Activated CD8-positive, alpha-beta memory T cell treated with anti-CD3 and anti-CD28 coated beads, Interleukin-2, amount 50 U/mL, for 48 hours (primary cell): Measurements from ENCODE around the gene SPRYD4.
"Not testable (repeated sequence)": the region's sequence is repeated elsewhere in the genome, so short reads cannot be mapped to it uniquely, and the experiment has no call there.

ENCODE experiments used
- DNase-seq: peaks from one replicate; pipeline ENCODE4 v3.0.0-alpha.2; 2020

SPRYD4 gene

DNA sequence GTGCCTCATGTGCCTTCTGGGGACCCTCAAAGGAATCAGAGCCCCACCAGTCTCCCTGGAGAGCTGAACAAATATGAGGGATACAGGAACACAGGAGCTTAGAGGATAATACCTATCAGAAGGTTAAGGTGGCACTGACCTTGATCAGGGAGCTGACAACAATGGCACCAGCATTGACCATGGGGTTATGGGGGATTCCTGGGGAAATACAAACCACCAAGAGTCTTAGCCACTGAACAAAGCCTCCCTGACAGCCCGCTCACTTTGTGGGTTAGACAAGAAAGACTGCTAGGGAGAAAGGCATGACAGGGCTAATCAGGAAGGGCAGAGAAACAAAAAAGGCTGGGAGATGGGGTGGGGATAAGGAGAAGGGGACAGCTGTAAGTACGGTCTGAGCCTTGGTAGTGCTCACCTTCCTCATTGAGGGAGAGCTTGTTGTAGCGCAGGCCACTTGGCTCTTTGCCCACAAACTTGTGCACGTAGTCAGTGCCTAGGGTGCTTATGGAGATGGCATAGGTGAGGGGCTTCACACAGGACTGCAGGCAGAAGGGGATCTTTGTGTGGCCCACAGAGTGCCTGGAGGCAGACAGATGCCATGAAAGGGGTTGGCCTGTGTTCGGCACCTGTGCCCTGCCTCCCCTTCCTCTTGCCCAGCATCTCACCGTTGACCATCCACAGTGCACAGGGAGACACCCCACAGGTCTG lies 9.3 kb downstream of the SPRYD4 start:
- no peak for DNase-seq

- DNase-seq, result no peak
Measured at GRCh38 chr12:56479625-56480024, 11.2 kb downstream of the SPRYD4 start.

DNA sequence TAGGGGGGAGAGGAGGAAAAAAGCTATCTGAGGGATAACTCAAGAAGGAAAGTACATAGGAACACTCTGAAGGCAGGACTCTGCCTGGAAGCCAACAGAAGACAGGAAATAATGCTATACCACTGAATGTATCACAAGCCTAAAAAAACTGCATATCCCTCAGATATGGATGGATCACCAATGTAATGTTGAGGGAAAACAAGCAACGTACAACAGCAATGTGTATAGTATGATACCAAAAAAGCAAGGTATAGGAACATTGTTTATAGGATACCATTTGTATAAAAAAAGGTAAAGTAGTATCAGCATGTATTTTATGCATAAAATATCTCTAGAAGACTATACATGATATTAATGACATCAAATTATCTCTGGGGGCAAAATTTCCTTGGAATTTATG lies 16.2 kb downstream of the SPRYD4 start:
- DNase-seq, result no peak

DNA sequence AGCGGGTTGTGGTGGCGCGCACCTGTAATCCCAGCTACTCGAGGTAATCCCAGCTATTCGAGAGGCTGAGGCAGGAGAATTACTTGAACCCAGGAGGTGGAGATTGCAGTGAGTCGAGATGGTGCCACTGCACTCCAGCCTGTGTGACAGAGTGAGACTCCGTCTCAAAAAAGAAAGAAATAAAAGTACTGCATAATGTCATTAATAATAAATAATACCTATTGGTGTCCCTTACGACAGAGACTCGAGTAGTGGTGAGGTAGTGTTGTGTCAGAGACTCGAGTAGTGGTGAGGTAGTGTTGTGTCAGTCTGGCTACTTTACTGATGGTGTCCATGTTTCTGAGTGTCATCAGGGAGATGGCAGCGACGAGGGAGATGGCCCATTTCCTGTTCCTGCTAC lies 18.3 kb downstream of the SPRYD4 start:
- DNase-seq, result no peak

DNA sequence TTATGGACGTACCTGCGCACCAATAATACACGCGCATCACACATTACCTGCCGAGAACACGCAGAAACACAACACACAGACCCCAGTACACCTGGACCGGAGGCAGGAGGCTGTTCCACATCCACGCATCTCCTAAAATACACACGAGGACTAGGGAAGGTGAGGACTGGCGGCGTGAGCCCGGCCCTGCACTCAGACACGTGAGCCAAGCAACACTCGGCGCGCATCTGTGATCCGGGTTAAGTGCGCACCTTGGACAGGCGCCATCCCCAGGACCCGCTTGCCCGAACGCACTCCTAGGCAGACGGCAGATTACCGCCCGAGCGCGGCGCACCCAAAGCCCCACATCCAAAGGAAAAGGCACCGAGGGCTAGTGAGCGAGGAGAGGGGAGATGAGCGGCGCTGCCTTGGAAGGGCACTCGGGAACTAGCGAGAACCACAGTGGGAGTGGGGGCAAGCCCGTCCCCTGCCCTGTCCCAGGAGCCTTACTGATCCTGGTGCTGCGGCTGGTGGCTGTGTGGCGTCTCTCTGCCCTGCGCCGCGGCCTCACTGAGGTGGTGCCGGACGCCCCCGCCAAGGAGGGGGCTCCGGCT lies 19.2 kb downstream of the SPRYD4 start:
- DNase-seq, result peak; percentile 67

DNA sequence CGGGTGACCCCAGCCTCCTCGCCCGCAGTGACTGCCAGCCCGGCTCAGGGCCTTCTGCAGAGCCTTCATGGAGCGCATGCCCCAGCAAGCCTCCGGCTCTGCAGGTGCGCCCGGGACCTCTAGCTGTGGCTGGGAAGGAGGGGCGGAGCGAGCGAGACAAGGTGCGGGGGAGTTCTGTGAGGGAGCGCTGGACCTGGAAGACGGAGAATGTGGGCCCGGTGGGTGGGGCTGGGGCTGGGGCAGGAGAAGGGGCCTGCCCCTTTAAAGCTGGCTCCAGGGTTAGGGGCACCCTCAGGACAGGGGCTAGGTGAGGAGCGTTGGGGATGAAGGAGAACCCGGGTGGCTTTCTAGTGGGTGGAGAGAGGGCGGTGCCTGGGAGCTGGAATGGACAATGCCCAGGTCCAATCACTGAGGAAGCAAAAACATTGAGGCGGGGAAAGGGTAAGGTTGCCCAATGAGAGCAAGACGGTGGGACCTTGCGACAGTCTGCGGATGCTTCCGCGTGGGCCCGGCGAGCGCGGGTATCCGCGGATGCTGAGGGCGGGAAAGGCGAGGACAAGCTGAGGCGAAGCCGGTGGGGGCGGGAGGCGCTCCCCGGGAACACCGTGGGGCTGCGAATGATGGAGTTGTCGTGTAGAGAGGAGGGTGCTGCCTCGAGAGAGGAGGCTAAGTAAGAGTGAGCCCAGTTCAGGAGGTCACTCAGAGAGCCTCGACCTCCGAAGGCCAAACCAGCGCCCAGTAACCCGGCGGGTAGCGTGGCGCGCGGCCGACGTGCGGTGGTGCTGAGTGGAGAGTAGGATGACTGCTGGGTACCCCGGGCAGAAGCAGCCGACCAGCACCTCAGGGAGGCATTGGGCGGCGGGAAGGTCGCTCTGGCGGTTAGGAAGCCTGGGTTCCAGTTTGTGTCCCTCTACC lies 19.9 kb downstream of the SPRYD4 start, which contains the start of gene GLS2:
Gene GLS2, minus strand, starts transcription at position 121 of the 915 bp plus-strand sequence. Its CDS starts 43 bp downstream, at position 78.
- DNase-seq, result peak; percentile 81

GRCh38 chr12:56490360-56490759 lies 22.0 kb downstream of the SPRYD4 start:
- no peak for DNase-seq

GRCh38 chr12:56493409-56494105 lies 25.2 kb downstream of the SPRYD4 start:
- peak; percentile 28 for DNase-seq

DNA sequence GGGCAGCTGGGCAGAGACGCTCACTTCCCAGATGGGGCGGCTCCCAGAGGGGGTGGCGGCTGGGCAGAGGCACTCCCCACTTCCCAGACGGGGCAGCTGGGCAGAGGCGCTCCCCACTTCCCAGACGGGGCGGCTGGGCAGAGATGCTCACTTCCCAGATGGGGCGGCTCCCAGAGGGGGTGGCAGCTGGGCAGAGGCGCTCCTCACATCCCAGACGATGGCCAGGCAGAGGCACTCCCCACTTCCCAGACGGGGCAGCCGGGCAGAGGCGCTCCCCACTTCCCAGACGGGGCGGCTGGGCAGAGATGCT lies 25.7 kb downstream of the SPRYD4 start:
- DNase-seq, result not testable (repeated sequence)

GRCh38 chr12:56494481-56494880 lies 26.1 kb downstream of the SPRYD4 start:
- peak; percentile 33 for DNase-seq

DNA sequence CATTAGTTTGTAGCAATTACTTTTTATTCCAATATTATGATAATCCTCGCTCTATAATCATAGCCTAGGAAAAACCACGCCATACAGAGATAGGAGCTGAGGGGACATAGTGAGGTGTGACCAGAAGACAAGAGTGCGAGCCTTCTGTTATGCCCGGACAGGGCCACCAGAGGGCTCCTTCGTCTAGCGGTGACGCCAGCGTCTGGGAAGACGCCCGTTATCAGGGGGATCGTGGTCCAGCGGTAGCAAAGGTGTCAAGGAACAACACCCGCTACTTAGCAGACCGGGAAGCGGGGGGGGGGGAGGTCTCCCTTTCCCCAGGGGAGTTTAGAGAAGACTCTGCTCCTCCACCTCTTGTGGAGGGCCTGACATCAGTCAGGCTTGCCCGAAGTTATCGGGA lies 28.3 kb downstream of the SPRYD4 start:
- DNase-seq, result peak; percentile 83

GRCh38 chr12:56498126-56498902 lies 29.9 kb downstream of the SPRYD4 start:
- DNase-seq, result peak; percentile 15

DNA sequence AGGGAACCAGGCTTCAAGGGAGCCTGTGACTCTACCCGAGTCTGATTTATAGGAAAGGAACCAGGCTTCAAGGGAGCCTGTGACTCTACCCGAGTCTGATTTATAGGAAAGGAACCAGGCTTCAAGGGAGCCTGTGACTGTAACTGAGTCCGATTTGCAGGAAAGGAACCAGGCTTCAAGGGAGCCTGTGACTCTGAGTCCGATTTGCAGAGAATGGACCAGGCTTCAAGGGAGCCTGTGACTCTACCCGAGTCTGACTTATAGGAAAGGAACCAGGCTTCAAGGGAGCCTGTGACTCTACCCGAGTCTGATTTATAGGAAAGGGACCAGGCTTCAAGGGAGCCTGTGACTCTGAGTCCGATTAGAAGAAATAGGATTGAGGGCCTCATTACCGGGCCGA lies 31.1 kb downstream of the SPRYD4 start:
- DNase-seq, result peak; percentile 40

DNA sequence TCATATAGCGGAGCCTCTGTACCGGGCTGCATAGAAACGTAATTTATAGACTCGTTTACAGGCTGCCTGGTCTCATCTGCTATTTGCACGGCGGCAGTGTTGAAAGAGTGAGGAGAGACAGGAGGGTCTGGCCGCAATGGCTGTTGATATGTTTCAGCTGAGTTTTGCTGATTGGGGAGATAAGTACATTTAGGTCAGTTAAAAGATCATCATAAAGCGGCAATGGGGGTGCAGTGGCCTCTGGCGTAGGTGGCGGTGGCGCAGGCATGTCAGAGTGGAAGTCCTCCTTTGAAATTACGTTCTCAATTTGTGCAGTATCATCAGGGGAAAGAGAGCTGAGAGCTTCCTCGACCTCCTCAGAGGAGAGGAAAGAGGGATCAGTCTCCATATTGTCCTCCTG lies 31.5 kb downstream of the SPRYD4 start:
- peak; percentile 17 for DNase-seq

- no peak for DNase-seq
Measured at GRCh38 chr12:56510786-56511185, 42.4 kb downstream of the SPRYD4 start.

DNA sequence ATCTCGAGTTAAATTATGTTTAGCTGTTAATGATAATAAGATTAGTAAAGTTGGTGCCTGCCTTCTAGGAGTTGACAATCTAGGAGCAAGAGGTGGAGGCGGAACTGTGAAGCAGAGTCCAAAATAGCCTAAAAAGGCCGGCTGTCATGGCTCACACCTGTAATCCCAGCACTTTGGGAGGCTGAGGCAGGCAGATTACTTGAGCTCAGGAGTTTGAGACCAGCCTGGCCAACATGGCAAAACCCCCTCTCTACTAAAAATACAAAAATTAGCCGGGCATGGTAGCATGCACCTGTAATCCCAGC lies 45.6 kb downstream of the SPRYD4 start:
- not testable (repeated sequence) for DNase-seq

GRCh38 chr12:56517854-56518253 lies 49.5 kb downstream of the SPRYD4 start:
- DNase-seq, result no peak

DNA sequence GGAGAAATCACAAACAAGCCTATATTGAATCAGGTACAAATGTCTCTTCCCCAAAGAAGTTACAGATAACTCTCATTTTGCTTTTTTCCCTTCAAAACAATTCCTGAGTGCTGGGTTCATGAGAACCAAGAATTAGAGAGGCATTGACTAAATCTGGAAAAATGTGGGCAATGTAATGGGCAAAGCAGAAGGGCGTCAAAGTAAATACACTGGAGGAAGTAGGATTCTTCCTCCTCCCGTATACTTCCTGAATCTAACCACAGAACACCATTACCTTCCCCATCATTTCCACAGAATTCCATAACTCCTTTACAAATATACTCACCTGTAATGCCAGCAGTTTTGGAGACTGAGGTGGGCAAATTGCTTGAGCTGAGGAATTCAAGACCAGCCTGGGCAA lies 50.2 kb downstream of the SPRYD4 start:
- no peak for DNase-seq

- no peak for DNase-seq
Measured at GRCh38 chr12:56520048-56520447, 51.7 kb downstream of the SPRYD4 start.

GRCh38 chr12:56520506-56520905 lies 52.1 kb downstream of the SPRYD4 start:
- no peak for DNase-seq

GRCh38 chr12:56521209-56521589 lies 52.8 kb downstream of the SPRYD4 start:
- DNase-seq, result no peak

DNA sequence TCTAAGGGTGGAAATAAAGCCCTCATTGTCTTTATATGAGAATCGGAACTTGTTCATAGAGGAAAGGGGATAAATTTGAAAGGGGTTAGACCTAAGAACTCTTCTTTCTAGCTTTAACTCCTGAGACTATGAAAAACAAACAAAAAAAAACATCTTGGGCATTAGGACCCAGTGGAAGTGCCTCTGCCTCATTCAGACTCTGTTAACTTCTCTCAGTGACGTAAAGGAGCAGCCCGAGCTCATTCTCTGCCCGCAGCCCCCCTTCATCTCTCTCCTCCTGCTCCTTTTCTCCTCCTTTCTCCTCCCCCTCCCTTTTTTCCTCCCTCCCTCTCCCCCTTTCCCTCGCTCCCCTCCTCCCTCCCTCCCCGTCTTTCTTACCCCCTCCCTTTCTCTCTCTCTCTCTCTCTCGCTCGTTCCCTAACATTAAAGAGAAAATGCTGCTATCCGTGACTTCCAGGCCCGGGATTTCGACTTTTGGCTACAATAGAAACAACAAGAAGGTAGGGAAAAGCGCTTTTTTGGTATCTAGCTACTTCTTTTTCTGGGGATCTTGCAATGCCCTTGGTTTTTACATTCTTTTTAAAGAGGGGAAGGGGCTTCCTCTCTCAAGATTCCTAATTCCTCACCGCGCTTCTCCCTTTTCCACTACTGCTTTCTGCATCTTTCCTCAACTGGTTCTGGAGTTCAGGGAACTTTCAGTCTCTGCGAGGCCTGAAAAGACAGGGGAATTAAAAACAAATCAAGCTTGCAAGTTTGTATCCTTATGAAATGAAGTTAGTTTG lies 53.4 kb downstream of the SPRYD4 start, which contains the start of gene RBMS2:
Gene RBMS2, plus strand, starts transcription at position 231 of the 782 bp plus-strand sequence. Its CDS starts 204 bp downstream, at position 435.
- peak; percentile 54 for DNase-seq
